HG03175 (cell line): Measurements from ENCODE around the gene CERS5.
A peak's percentile ranks its signal among the peaks of the same experiment; 100 is the strongest.
"Not testable (repeated sequence)": the region's sequence is repeated elsewhere in the genome, so short reads cannot be mapped to it uniquely, and the experiment has no call there.

ENCODE experiments used
- ATAC-seq: cut with Tn5 transposase; IDR thresholded peaks from one replicate; pipeline ENCODE4 v1.9.1; 2021; ENCODE audit warnings: mild to moderate bottlenecking, moderate library complexity; ENCODE audit not compliant: unreplicated experiment

Gene CERS5

DNA sequence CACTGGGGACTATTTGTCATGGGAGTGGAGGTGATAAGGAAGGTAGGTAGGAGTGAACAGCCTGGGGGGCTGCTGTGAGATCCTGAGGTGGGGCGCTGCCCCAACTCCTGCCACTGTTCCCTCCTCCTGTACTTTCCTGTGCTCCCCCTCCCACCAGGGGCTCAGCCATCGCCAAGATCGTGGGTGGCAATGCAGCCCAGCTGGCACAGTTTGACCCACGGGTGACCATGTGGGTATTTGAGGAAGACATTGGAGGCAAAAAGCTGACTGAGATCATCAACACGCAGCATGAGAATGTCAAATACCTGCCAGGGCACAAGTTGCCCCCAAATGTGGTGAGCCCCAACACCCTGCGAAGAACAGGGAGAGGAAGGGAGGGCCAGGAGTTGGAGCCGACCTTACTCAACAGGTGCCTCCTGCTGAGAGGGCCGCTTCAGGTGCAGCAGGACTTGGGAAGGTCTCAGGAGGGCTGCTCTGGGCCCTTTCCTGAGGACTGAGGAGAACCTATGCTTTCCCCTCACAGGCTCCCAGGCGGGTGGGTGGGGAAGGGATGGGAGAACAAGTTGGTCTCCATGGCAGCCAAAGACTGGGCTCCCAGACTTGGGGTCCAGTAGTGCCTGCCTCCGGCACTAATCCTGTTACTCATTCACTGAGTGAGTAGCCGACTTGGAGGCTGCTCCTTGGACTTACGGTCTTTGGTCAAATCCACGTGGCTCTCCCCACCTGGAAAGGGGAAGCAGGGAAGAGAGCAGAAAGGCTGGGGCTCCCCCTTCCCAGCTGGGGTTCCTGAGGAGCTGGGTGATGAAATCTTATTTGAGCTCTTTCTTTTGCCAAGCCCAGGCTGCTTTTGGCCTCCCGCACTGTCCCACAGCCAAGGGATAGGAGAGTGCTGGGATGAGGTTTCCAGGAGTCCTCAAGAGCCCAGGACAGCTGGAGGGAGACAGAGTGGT is 62.5 kb downstream of the CERS5 start:
- ATAC-seq, result no peak

GRCh38 chr12:50103767-50104321 is 63.3 kb downstream of the CERS5 start, which contains the start of gene GPD1:
Gene GPD1, plus strand, starts transcription at chr12:50104008. Its CDS starts 43 bp downstream, at chr12:50104051.
- no peak for ATAC-seq

GRCh38 chr12:50103351-50103750 is 63.8 kb downstream of the CERS5 start:
- no peak for ATAC-seq

DNA sequence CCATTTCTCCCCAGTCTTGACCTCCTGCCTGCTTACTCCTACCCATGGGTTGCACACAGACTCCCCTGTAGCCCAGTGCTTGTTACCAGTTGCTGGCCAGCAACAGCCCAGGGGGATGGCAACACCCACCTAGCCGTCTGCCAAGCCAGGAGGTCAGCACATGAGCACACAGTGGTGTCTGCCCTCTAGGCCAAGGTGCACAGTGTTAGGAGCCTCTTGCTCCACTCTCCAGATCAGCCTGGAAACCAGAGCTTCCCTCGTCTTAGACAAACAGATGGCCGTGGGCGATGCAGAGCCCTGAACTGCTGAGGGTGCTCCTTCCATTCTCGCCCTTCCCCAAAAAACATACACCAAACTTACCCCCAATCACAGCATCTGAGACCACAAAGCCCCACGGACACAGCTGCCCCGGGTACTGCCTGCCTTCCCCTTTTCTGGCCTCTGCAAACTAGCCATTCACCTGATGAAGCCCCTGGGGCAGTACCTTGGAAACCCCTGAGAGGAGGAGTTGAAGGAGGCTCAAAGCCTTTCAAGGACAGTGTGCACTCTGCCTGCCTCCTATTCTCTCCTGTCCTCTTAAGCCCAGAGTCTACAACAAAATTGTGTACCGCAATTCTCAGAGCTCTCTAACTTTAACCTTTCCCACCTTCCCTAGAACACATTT is 64.4 kb downstream of the CERS5 start:
- no peak for ATAC-seq

DNA sequence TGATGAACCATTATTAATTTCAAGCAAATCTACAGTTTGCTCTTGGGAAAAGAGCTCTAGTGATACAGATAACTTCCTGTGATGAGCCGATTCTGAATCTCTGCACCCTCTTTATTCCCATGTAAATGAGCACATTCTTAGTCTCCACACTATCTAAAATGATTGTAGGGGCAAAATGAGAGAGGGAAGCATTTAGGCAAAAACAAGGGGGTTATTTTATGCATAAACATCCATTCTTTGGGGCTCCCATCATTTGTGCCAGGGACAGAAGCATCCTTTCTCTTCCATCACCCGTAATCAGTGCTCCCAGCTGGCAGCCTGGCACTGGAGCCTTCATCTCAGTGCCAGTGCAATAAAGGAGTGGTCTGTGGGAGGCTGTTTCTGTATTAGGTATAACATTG is 65.0 kb downstream of the CERS5 start:
- no peak for ATAC-seq

DNA sequence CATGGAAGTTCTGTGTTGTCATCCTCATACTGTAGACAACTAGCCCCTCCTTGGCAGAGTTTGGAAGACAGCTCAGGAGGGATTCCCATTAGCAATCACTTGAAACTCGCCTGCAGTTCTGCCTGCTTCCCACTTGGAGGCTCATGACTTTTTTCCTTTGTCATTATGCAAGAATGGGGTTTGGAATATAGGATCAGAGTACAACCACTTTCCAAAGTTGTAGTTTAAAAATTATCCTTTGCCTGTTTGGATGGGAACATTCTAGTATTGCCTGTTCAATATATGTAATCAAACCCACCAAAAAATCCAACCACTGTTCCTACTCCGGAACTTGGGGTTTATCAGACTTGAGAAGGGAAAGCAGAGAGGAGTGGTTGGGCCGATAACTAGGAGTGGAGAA is 65.5 kb downstream of the CERS5 start:
- ATAC-seq, result no peak

GRCh38 chr12:50100561-50100960 is 66.6 kb downstream of the CERS5 start:
- no peak for ATAC-seq

GRCh38 chr12:50099302-50100008 is 67.7 kb downstream of the CERS5 start:
- no peak for ATAC-seq

DNA sequence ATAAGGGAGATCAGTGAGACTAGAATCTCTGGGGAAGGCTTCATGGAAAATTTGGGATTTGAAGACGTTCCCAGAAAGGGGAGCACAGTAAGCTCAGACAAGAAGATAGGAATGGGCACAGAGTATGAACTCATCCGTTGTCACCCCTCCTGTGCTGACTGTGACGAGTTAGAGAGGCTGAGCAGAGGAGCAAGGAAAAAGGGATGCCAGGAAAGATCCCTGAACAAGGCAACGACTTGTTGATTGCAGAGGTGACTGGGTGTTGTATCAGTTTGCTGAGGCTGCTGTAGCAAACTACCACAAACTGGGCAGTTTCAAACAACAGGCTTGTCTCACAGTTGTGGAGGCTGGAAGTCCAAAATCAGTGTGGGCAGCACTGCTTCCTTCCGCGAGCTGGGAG is 69.2 kb downstream of the CERS5 start:
- ATAC-seq, result no peak

GRCh38 chr12:50090391-50090790 is 76.8 kb downstream of the CERS5 start:
- no peak for ATAC-seq

DNA sequence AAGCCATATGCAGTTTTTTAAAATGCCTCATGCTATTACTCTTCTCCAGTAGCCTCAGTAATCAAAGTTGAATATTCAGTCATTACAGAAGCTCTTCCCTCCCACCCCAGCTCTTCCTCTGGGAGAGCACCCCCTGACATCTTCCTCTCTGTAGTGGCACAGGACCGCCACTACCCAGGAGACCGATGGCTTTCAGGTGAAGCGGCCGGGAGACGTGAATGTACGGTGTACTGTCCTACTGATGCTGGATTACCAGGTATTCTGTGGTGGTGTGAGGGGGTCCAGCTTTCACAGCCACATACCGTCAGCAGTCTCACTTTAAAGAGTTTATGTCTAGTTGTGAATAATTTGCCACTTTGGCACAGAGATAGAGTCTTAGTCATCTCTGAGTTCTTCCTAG is 77.4 kb downstream of the CERS5 start:
- ATAC-seq, result no peak

GRCh38 chr12:50088577-50089335 is 78.4 kb downstream of the CERS5 start:
- ATAC-seq, result peak; percentile 37

GRCh38 chr12:50087995-50088394 is 79.2 kb downstream of the CERS5 start:
- ATAC-seq, result no peak

DNA sequence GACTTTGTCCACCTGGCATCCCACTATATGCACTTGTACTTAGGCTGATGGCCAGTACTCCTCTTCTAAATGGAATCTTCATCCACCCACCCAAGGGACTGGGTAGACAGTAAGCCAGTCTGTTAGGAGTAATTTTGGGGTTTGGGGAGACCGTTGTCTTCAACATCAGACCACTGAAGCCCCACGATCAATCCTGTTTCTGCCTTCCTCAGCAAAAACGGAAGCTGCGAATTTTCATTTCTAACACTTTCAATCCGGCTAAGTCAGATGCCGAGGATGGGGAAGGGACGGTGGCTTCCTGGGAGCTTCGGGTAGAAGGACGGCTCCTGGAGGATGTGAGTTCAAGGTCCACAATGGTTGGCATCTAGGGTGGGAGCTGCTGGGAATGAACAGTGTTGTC is 80.0 kb downstream of the CERS5 start:
- no peak for ATAC-seq

DNA sequence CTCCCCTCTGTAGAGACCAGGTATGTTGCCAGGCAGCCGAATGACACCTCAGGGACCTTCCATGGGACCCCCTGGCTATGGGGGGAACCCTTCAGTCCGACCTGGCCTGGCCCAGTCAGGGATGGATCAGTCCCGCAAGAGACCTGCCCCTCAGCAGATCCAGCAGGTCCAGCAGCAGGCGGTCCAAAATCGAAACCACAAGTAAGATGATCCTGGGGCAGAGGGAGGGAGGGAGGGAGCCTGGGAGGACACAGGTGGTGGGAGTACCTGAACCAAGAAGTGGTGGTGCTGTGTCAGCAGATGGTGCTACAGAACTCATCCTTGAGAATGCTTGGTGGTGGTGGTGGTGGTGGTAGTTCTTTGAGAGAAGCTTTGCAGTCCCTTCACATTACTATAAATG is 81.0 kb downstream of the CERS5 start:
- ATAC-seq, result no peak

- no peak for ATAC-seq
Observed at GRCh38 chr12:50085615-50086072, 81.5 kb downstream of the CERS5 start.

- ATAC-seq, result peak; percentile 81
Observed at GRCh38 chr12:50084775-50085614, 82.2 kb downstream of the CERS5 start, which contains the start of gene SMARCD1. Gene SMARCD1, plus strand, starts transcription at chr12:50085342. Its CDS starts 28 bp downstream, at chr12:50085370.

- ATAC-seq, result not testable (repeated sequence)
Observed at GRCh38 chr12:50084409-50084774, 82.8 kb downstream of the CERS5 start.

DNA sequence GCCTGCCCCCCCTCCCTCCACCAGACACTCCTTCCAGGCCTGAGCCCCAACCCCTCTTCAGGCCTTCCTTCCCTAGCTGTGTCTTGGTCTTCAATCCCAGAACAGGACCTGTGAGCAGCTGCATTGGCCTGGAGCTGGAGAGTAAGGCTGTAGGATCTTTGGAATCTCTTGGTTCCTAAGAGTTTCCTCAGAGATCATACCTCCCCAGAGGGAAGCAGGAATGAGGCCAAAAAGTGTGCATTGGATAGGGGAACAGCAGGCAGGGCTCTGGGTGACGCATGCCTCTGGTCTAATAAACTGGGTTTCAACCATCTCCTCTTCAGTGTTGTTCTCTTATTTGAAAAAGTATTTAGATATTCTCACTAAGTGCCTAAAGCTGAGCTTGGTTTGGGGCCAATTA is 83.9 kb downstream of the CERS5 start:
- no peak for ATAC-seq
